Prostate gland (tissue), 2 donors: Measurements from ENCODE around the gene SRGAP2C. TPM values are rescaled to one million over a fixed set of nuclear protein-coding genes. Genes with fewer than 3 reads are reported as not detected.
"Not testable (repeated sequence)": the region's sequence is repeated elsewhere in the genome, so short reads cannot be mapped to it uniquely, and the experiment has no call there.

Experiments
- DNase-seq: peaks from one replicate; pipeline ENCODE4 v3.0.0-alpha.2; 2019; ENCODE audit warnings: low spot score
- H3K27ac ChIP-seq, 2 donors: fragments of 200-600 bp; sonication (generic); 2 replicates each; pipeline ENCODE4 v1.5.1; 2017 to 2019
- H3K27me3 ChIP-seq: fragments of 200-600 bp; sonication (generic); replicated peaks from 2 replicates; pipeline ENCODE4 v1.5.1; 2019; ENCODE audit not compliant: insufficient read depth
- H3K36me3 ChIP-seq, 2 donors: fragments of 200-600 bp; sonication (generic); 1 replicate in 1 of 2; 2 replicates in 1 of 2; pipeline versions ENCODE4 v1.5.1 to v1.8.1; 2017 to 2019
- H3K4me1 ChIP-seq: fragments of 200-600 bp; sonication (generic); replicated peaks from 2 replicates; pipeline ENCODE4 v1.5.1; 2019
- H3K4me3 ChIP-seq, 2 donors: fragments of 200-600 bp; sonication (generic); 2 replicates each; pipeline ENCODE4 v1.5.1; 2017 to 2019
- H3K9me3 ChIP-seq: fragments of 200-600 bp; sonication (generic); 2 replicates; pipeline ENCODE4 v1.5.1; 2017
- WGBS: methylation state at CpG from one replicate; pipeline ENCODE4 v1.1.5; 2018; 5-methylcytosine and 5-hydroxymethylcytosine counted together
- intact Hi-C: fragments of 100-400 bp; cut with DNase I; formaldehyde crosslinking; loops from one replicate; pipeline ENCODE4 v1.14.2; 2022
- total RNA-seq, 2 donors: library from RNA; depleted of rRNA; stranded (reverse); fragments of >200 nt; gene quantifications; one replicate each; pipeline ENCODE4 v1.1.0, GENCODE V29; 2016

SRGAP2C gene
- total RNA-seq, 2 donors from 2014 or later, result 5.2 to 15.6 TPM

DNA sequence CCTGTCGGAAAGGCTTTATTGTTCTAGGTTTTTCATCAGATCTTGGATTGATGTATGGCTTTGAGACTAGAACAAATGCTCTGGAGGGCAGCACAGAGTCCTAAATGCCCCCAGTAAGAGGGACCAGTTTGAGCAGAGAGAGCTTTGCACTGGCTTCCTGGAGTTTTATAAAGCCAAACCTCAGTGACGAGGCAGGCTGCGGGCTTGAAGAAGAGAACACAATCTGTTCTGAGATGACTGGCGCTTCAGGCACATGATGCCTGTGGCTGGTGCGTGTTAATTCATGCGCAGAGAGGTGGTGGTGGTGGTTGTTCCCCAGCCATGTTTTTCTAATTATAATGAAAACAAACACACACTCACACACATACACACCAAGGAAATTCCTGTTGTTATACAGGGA is 180.9 kb downstream of the SRGAP2C start:
- 96% methylated on average over 4 of the region's 6 CpGs for WGBS
- intact Hi-C loops, H3K36me3 ChIP-seq, DNase-seq, H3K27ac ChIP-seq, H3K4me3 ChIP-seq, H3K27me3 ChIP-seq, H3K4me1 ChIP-seq, H3K9me3 ChIP-seq: not testable (repeated sequence)

DNA sequence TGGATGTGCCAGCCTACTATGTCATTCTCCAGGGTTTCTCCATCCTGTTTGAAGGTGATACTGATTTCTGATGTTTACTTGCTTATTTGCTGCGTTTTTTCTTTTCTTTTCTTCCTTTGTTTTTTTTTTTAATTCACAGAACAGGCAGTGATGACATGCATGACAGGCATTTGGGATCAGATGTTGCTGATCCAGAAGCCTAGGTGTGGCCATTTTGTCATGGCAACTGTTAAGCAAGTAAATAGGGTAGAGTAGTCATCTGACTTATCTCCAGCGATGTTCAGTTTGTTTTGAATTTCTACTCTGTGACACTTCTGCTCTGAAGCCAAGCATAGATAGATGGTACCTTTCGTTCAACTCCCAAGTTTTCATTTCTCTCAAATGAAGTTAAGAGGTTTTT is 181.4 kb downstream of the SRGAP2C start:
- no CpG with 5 or more reads among the region's 3 CpGs for WGBS
- H3K27ac ChIP-seq, DNase-seq, H3K4me3 ChIP-seq, H3K36me3 ChIP-seq, H3K27me3 ChIP-seq, intact Hi-C loops, H3K4me1 ChIP-seq, H3K9me3 ChIP-seq: not testable (repeated sequence)

DNA sequence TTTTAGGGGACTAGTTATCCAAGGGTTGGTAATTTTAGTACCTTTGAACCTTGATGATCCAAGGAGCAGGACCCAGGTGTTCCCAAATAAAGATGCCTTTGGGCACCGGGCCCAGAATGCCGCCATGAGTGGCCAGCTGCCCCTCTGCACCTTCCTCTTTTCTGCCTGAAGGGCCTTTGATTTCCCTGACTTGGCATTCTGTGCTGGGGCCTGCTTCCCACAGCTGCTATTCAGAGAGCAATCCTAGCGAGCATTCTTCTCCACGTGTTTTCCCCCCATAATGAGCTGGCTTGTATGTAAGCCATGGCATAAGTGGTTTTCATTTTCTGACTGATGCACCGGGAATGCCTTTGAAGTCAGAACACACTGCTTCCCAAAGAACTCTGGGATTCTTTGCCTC is 184.1 kb downstream of the SRGAP2C start:
- WGBS, result no CpG with 5 or more reads among the region's 5 CpGs
- DNase-seq, H3K4me3 ChIP-seq, H3K4me1 ChIP-seq, H3K27ac ChIP-seq, H3K36me3 ChIP-seq, intact Hi-C loops, H3K27me3 ChIP-seq, H3K9me3 ChIP-seq: not testable (repeated sequence)

DNA sequence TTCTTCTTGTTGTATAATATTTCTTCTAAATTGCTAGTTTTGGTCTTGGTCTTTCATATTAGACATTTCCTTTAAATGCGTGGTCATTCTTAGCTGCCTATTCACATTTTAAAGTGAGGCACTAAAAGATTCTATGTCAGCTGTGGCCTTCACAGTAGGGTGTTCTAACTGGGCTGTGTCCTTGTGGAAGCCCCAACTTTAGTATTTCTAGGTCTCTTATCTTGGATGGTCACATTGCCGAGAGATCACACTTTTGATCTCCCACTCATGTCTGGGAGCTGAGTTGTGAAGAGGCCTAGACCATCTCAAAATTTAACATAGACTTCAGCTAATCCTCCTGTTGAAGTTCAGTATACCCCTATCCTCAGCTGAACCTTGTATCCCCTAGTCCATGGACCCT is 185.2 kb downstream of the SRGAP2C start:
- H3K27ac ChIP-seq, H3K27me3 ChIP-seq, H3K4me1 ChIP-seq, H3K36me3 ChIP-seq, H3K9me3 ChIP-seq, H3K4me3 ChIP-seq, intact Hi-C loops, DNase-seq: not testable (repeated sequence)
- WGBS, result 100% methylated on average over 2 of the region's 2 CpGs

DNA sequence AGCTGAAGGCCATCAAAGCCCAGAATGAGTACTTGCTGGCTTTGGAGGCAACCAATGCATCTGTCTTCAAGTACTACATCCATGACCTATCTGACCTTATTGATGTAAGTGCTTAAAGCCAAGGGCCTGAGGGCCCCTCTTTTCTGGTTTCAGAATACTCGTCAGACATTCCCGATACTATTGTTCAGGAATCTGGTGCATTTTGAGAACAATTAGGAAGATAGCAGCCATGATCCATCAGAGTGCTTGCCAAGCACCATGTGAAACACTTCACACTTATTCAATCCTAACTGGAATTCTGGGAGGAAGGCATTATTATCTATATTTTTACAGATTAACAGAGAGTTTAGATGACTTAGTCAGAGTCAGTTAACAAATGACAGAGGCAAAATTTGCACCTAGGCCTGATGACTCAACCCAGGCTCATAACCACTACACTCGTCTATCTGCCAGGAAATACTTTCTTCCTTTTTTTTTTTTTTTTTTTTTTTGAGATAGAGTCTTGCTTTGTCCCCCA is 190.1 kb downstream of the SRGAP2C start:
- 78% methylated on average over 2 of the region's 3 CpGs for WGBS

DNA sequence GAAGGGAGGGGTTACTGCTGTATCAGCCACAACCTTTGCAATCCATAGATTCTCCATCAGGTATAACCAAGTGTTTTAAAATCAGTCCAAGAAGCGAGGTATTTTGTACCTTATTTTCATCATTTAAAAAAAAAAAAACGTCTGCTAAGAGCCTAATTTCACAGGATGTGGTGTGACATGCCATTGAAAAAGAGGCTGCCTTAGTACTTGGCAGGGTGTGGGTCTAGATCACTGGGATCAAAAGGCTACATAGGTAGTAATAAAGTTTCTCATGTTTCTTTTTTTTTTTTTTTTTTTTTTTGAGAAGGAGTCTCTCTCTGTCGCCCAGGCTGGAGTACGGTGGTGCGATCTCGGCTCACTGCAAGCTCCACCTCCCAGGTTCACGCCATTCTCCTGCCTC is 192.2 kb downstream of the SRGAP2C start:
- WGBS, result 97% methylated on average over 5 of the region's 7 CpGs
- H3K27ac ChIP-seq, H3K27me3 ChIP-seq, H3K9me3 ChIP-seq, H3K4me3 ChIP-seq, intact Hi-C loops, H3K4me1 ChIP-seq, DNase-seq, H3K36me3 ChIP-seq: not testable (repeated sequence)

More for the DNA sequence above, 190.1 kb downstream of the SRGAP2C start:
- H3K4me1 ChIP-seq, H3K4me3 ChIP-seq, H3K27me3 ChIP-seq, H3K27ac ChIP-seq, H3K36me3 ChIP-seq, intact Hi-C loops, DNase-seq, H3K9me3 ChIP-seq: not testable (repeated sequence)

DNA sequence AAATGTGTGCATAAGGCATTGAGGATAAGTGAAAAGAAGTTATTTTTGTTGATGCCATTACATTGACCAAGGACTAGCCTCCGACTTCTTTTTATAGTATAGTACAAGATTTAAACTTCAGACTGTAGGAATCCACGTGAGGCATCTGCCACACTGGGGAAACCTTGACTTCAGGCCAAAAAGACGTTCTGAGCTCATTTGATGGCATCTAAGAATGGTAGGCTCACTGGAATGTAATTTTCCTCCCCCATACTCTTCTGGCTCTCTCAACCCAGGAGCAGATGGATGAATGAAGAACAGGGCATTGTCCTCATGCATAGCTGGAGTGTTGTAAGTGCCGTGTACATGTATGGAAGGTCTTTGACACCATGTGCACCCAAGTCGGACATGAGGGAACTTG is 194.0 kb downstream of the SRGAP2C start:
- H3K36me3 ChIP-seq, H3K9me3 ChIP-seq, H3K4me3 ChIP-seq, H3K27ac ChIP-seq, H3K4me1 ChIP-seq, intact Hi-C loops, H3K27me3 ChIP-seq, DNase-seq: not testable (repeated sequence)
- 94% methylated on average over 4 of the region's 5 CpGs for WGBS

DNA sequence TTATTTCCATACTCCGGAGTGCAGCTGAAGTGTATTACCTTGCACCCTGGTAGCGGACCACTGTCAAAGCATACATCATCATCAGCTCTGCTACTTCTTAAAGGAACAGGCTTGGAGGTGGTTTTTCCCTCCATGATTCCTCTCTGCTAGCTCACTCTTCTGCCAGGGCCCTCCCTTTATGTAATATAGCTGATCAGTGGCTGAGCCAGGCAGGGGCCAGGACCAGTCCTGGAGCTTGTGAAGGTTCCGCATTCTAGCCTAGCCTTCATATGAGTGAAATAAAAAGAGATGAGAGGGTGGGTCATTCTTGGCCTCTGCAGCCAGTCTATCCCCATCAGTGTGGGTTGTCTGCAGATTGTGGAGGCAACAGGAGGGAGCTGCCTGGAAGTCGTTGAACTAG is 200.0 kb downstream of the SRGAP2C start:
- H3K4me3 ChIP-seq, H3K27me3 ChIP-seq, DNase-seq, H3K4me1 ChIP-seq, H3K27ac ChIP-seq, H3K9me3 ChIP-seq, H3K36me3 ChIP-seq, intact Hi-C loops: not testable (repeated sequence)
- 92% methylated on average over 3 of the region's 4 CpGs for WGBS

DNA sequence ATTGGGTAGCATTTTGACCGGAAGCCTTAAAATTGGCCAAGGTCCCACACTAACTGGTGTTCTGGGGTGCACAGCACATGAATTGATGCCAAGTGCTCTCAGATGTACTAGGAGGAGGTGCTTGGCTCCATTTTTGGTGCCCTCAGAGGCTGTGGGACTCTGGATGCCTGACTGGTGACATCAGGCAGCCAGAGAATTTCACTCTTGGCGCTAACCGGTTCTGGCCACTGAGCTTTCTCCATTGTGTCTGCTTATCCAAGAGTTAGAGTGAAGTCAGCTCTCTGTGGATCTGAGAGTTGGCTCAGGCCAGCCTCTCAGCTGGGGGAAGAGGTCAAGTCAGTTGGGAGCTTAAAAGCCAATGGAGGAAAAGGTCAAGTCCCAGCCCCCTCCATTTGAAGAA is 200.4 kb downstream of the SRGAP2C start:
- H3K27ac ChIP-seq, H3K4me1 ChIP-seq, H3K27me3 ChIP-seq, H3K4me3 ChIP-seq, H3K9me3 ChIP-seq, DNase-seq, H3K36me3 ChIP-seq, intact Hi-C loops: not testable (repeated sequence)
- WGBS, result no CpG with 5 or more reads among the region's 3 CpGs

DNA sequence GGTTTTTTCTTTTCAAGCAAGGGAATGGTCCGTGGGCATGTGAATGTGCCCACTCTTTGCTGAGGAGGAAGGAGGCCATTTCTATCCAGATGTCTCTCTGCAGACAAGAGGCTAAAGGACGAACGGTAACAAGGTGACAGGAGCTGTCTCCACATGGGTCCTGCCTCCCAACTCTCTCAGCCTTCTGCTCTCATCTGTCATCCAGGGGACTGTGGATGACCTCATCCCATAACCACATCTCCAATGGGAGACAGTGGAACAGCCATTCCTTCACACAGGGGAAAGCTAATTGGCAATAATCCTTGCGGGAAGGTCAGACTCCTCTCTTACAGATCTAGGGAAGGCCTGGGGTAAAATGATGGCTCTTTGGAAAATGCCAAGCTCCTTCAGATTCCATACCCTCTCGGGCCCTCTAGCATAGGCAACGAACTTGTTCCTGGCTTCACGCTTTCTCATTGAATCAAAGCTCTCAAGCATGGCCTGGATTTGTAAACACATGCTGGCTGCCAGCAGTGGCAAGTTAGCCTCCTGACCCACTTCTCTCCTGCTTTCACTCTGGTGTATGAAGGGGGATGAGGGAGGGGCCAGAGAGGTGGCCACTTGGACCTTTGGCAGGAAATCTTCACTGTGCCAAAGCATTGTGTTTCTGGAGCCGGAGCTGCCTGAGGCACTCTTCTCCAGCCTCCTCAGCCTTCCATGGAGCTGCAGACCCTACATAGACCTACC is 201.0 kb downstream of the SRGAP2C start:
- H3K4me3 ChIP-seq, H3K4me1 ChIP-seq, H3K27ac ChIP-seq, H3K27me3 ChIP-seq, H3K36me3 ChIP-seq, intact Hi-C loops, H3K9me3 ChIP-seq, DNase-seq: not testable (repeated sequence)
- 83% methylated on average over 6 of the region's 8 CpGs for WGBS

DNA sequence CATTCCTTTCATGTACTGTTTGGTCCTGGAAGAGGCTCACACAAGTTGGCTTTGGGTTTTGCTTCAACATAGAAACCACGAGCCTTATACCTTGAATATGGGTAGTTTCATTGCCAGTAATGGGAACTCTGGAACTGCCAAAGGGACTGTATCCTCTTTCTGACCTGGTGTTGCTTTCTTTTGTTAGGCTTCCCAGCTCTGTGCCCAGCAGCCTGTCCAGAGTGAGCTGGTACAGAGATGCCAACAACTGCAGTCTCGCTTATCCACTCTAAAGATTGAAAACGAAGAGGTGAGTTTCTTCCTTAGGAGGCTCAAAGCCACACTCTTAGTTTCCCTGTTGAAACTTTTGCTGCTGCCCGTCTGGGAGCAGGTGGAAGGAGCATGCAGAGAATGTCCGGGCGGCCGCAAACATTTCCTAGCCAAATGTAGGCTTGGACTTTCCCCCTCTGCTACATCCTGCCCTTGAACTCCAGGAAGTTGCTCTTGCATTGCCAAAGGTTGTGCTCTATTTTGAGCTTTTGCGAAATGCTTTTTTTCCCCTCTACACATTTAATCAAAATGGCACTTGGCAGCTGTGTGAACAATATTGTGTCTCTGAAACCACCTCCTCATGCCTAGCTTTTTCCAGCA is 201.7 kb downstream of the SRGAP2C start:
- DNase-seq, H3K27me3 ChIP-seq, H3K27ac ChIP-seq, H3K9me3 ChIP-seq, H3K36me3 ChIP-seq, intact Hi-C loops, H3K4me3 ChIP-seq, H3K4me1 ChIP-seq: not testable (repeated sequence)
- no CpG with 5 or more reads among the region's 8 CpGs for whole genome bisulfite sequencing

DNA sequence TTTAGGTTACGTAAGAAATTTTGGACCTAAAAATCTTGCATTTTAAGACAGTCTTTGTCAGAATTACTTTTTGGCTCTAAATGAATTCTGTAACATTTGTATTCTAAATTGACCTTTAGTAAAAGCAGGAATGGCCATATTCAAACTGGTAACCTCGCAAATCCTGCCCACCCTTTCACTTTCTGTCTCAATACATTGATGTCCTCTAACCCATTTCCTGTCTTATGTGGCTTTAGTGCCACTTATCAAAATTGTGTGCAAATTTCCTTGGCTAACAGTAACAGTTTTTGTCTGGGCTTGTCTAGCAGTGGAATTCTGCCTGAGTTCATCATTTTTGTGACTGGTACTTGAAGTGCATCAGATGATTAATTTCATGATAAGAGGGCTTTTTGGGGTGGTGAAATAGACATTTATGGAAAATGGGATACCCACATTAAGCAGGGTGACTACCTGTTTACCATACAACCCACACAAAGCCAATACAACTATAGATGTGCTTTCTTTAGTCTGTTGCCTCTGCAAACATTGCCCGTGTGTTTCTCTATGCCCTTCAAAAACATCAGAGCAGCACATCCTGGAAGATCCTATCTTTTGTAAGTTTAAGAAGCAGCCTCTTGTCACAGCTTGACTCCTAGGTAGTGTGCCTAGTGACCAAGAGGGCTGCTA is 205.3 kb downstream of the SRGAP2C start:
- WGBS, result no CpG with 5 or more reads among the region's 3 CpGs
- H3K4me3 ChIP-seq, H3K9me3 ChIP-seq, H3K27ac ChIP-seq, H3K4me1 ChIP-seq, intact Hi-C loops, DNase-seq, H3K36me3 ChIP-seq, H3K27me3 ChIP-seq: not testable (repeated sequence)
